GM12874 (cell line): ENCODE measurements around the gene NUDCD3.

Experiments
- CTCF ChIP-seq: IDR thresholded peaks from 2 replicates; pipeline ENCODE4 v1.5.1; 2011; ENCODE audit warnings: low read depth, mild to moderate bottlenecking, control low read depth, low read length, moderate library complexity; ENCODE audit not compliant: insufficient read depth

The NUDCD3 gene

DNA sequence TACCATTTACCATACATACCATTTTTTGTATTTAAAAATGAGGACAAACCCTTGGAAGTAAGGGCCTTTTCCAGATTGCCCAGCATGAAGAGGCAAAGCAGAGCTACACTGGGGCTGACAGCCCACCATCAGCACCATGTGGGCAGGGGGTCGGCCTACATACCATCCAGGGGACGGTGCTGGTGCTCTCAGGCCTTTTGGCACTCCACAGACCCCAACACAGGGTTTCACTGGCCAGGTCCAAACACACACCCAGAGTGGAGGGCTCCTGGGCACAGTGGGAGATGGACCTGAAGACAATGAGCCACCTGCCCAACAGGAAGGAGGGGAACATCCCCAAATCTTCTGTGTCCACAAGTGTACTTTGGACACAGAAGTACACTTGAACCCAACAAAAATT, 95.8 kb downstream of the NUDCD3 start:
- TF ChIP-seq CTCF = no peak

- no peak for TF ChIP-seq CTCF
Measured at GRCh38 chr7:44394112-44394447, 96.4 kb downstream of the NUDCD3 start.

GRCh38 chr7:44393238-44394111, 97.0 kb downstream of the NUDCD3 start:
- TF ChIP-seq CTCF = no peak

DNA sequence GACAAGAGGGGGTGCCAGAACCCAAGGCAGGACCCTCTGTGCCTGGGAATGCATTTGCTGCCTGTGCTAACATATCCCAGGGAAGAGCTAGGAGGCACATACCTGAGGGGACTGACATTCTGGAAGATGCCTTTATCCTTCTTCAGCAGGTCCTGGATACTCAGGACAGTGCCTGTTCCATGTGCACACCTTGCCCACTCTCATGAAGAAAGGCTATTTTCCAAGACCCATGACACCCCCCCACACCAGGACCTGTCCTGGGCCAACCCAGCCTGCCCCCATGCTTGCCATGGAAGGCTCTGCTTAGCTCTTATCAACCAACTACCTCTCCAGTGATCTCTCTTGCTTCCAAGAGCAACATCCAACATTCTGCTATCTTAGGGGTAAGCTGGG, 97.8 kb downstream of the NUDCD3 start:
- no peak for TF ChIP-seq CTCF

GRCh38 chr7:44391746-44392617, 98.5 kb downstream of the NUDCD3 start:
- TF ChIP-seq CTCF = no peak

DNA sequence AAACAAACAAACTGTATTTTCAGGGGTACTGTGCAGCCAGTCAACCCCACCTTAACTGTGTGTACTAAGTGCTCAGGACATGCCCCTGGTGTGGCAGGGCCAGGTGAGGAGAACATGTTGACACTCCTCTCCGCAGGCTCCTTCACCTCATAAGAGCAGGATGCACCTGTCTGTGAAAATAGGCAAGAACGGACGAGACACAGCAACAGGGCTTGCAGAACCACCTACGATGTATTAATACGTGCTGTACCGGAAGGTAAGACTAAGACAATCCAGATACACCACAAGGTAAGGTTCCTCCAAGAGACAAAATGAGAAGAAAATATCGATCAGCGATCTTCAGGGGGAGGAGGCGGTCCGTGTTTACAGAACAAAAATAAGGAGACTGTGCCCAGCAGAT, 99.3 kb downstream of the NUDCD3 start:
- TF ChIP-seq CTCF = no peak

DNA sequence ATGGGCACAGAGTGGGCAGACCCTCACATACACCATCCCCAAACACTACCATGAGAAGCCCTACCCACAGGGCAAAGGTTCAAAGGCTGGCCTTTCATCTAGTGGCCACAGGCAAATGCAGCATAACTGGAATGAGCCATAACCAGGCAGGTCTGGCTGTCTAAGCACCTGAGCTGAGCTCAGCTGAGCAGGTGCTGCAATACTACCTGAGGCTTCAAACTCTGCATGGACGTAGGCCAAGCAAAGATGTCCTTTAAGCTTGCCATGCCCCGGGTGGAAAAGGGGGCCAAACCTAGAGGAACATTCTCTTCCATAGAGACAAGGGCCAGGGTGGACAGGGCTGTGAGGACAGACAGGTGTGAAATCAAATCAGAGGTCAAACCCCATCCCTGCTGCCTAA, 99.8 kb downstream of the NUDCD3 start:
- TF ChIP-seq CTCF = no peak
